Measurements from ENCODE around the gene RAD23B. TPM values are rescaled to one million over a fixed set of nuclear protein-coding genes. Genes with fewer than 3 reads are reported as not detected.

The RAD23B gene
- total RNA-seq, 1 donor from 2014 or later: 207 TPM

- FAIRE-seq (no peak), DNase-seq (ENCODE audit: low read depth) (no peak)
- Histone ChIP-seq H3K27me3 (ENCODE audit: control insufficient read depth, insufficient read depth, low read length) (no peaks in the 10 kb centered on the region), H3K36me3 (ENCODE audit: control insufficient read depth, insufficient read depth, low read length) (no peaks in the 10 kb centered on the region), H3K4me3 (ENCODE audit: low read depth, low read length) (no peak overlapping the region)
- TF ChIP-seq CTCF (IDR thresholded peaks at IDR 0.05; ENCODE audit: insufficient read depth, low read length, severe bottlenecking): no peak
Measured at GRCh38 chr9:107270580-107270979, 12.5 kb upstream of the RAD23B start.

GRCh38 chr9:107273634-107274033 lies 9.4 kb upstream of the RAD23B start:
- H3K27me3 ChIP-seq (ENCODE audit: control insufficient read depth, insufficient read depth, low read length): no peaks in the 10 kb centered on the region
- no peaks in the 10 kb centered on the region for H3K36me3 ChIP-seq (ENCODE audit: control insufficient read depth, insufficient read depth, low read length)
- TF ChIP-seq CTCF (IDR thresholded peaks at IDR 0.05; ENCODE audit: insufficient read depth, low read length, severe bottlenecking): no peak
- FAIRE-seq (no peak), DNase-seq (ENCODE audit: low read depth) (no peak)
- H3K4me3 ChIP-seq (ENCODE audit: low read depth, low read length): no peak overlapping the region

GRCh38 chr9:107274096-107274495 lies 9.0 kb upstream of the RAD23B start:
- DNase-seq (ENCODE audit: low read depth) (no peak), FAIRE-seq (no peak)
- no peak for TF ChIP-seq CTCF (IDR thresholded peaks at IDR 0.05; ENCODE audit: insufficient read depth, low read length, severe bottlenecking)
- Histone ChIP-seq H3K4me3 (ENCODE audit: low read depth, low read length) (no peak overlapping the region), H3K27me3 (ENCODE audit: control insufficient read depth, insufficient read depth, low read length) (no peaks in the 10 kb centered on the region), H3K36me3 (ENCODE audit: control insufficient read depth, insufficient read depth, low read length) (no peaks in the 10 kb centered on the region)

- Histone ChIP-seq H3K4me3 (ENCODE audit: low read depth, low read length) (no peak overlapping the region), H3K36me3 (ENCODE audit: control insufficient read depth, insufficient read depth, low read length) (no peaks in the 10 kb centered on the region), H3K27me3 (ENCODE audit: control insufficient read depth, insufficient read depth, low read length) (no peaks in the 10 kb centered on the region)
- no peak for TF ChIP-seq CTCF (IDR thresholded peaks at IDR 0.05; ENCODE audit: insufficient read depth, low read length, severe bottlenecking)
- DNase-seq (ENCODE audit: low read depth): peak; percentile 98
- peak; percentile 58 for FAIRE-seq
Measured at GRCh38 chr9:107274953-107275422, 8.1 kb upstream of the RAD23B start.

- TF ChIP-seq CTCF (IDR thresholded peaks at IDR 0.05; ENCODE audit: insufficient read depth, low read length, severe bottlenecking): no peak
- no peak for FAIRE-seq
- Histone ChIP-seq H3K4me3 (ENCODE audit: low read depth, low read length) (no peak overlapping the region), H3K36me3 (ENCODE audit: control insufficient read depth, insufficient read depth, low read length) (no peaks in the 10 kb centered on the region), H3K27me3 (ENCODE audit: control insufficient read depth, insufficient read depth, low read length) (no peaks in the 10 kb centered on the region)
- DNase-seq (ENCODE audit: low read depth): no peak
Measured at GRCh38 chr9:107275530-107275929, 7.5 kb upstream of the RAD23B start.

- Histone ChIP-seq H3K27me3 (ENCODE audit: control insufficient read depth, insufficient read depth, low read length) (no peaks in the 10 kb centered on the region), H3K4me3 (ENCODE audit: low read depth, low read length) (no peak overlapping the region), H3K36me3 (ENCODE audit: control insufficient read depth, insufficient read depth, low read length) (no peaks in the 10 kb centered on the region)
- FAIRE-seq: no peak
- no peak for DNase-seq (ENCODE audit: low read depth)
- no peak for TF ChIP-seq CTCF (IDR thresholded peaks at IDR 0.05; ENCODE audit: insufficient read depth, low read length, severe bottlenecking)
Measured at GRCh38 chr9:107276966-107277710, 5.9 kb upstream of the RAD23B start.
